Left lung (tissue), 10 donors: Measurements from ENCODE around the gene MCEMP1. TPM values are rescaled to one million over a fixed set of nuclear protein-coding genes. Genes with fewer than 3 reads are reported as not detected.
A peak's percentile ranks its signal among the peaks of the same experiment; 100 is the strongest.

ENCODE experiments used
- ATAC-seq: fragments of 200-7000 bp; cut with Tn5 transposase; one replicate; pipeline ENCODE4 v1.9.1; 2020; ENCODE audit warnings: moderate library complexity
- DNase-seq, 4 donors: peaks; one replicate each; pipeline ENCODE4 v3.0.0-alpha.2; 2013 to 2020
- H3K27ac ChIP-seq, 2 donors: fragments of 200-600 bp; sonication (generic) in 1 of 2; one replicate each; pipeline versions ENCODE4 v1.5.0 to v1.8.0; 2020 to 2021
- H3K27me3 ChIP-seq, 2 donors: fragments of 200-600 bp; sonication (generic) in 1 of 2; one replicate each; pipeline versions ENCODE4 v1.5.0 to v1.8.0; 2020 to 2021
- H3K36me3 ChIP-seq, 2 donors: fragments of 200-600 bp; sonication (generic) in 1 of 2; one replicate each; pipeline versions ENCODE4 v1.5.0 to v1.8.0; 2020 to 2021
- H3K4me1 ChIP-seq, 2 donors: fragments of 200-600 bp; one replicate each; pipeline ENCODE4 v1.8.0; 2021
- H3K4me3 ChIP-seq, 2 donors: fragments of 200-600 bp; sonication (generic) in 1 of 2; one replicate each; pipeline versions ENCODE4 v1.5.0 to v1.8.0; 2020 to 2021; ENCODE audit warnings: mild to moderate bottlenecking in 1 of 2
- H3K9me3 ChIP-seq, 2 donors: fragments of 200-600 bp; sonication (generic) in 1 of 2; one replicate each; pipeline versions ENCODE4 v1.5.0 to v1.8.0; 2020 to 2021
- intact Hi-C, 2 donors: fragments of 100-400 bp; cut with DNase I; formaldehyde crosslinking; loops; one replicate each; pipeline versions ENCODE4 v1.11.2 to v1.14.2; 2022
- polyA plus RNA-seq, 6 donors: library from polyadenylated mRNA; unstranded; fragments of 120-200 nt; gene quantifications; one replicate each; pipeline ENCODE4 v1.2.1, GENCODE V29; 2013; ENCODE audit not compliant: insufficient read length in 6 of 6
- total RNA-seq, 2 donors: library from RNA; stranded (reverse); fragmentation: NEBNext Ultra II Directional; extraction: Animal tissue kit (Norgen Biotek cat#: 25700); gene quantifications; one replicate each; pipeline ENCODE4 v1.2.1, GENCODE V29; 2021
- TF ChIP-seq, protein P1 (sequence below), 2 donors: fragments of 200-600 bp; sonication (generic) in 1 of 2; IDR thresholded peaks; one replicate each; pipeline versions ENCODE4 v1.5.0 to v1.8.0; 2021; ENCODE audit warnings: antibody characterized with exemption in 2 of 2
- donor health status: DM: no; HTN: yes; CAD: no.
- donor health status: DM: no; HTN: no; CAD: no.

MCEMP1 gene
- total and polyA plus RNA-seq, 8 donors = 0.32 to 112 (median 0.62) TPM

DNA sequence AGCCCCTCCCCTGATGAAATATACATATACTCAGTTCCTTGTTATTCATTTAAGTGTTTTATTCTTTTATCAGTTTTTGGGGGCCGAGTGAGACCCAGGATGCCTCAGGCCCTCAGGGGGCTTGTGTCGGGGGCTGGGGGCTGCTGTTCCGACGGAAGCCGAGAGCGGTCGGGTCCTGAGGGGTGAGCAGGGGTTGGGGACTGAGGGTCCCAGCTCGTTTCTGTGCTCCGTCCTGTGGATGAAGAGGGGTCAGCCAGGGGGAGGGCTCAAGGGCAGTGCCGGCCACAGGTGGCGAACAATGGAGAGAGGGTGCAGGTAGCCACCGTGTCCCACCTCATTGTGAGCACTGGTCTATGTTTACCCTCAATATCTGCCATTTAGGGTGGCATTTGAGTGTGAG, 45.3 kb upstream of the MCEMP1 start:
- peaks cover 14 to 41% of the 10 kb centered on the region in 2 donors for H3K4me1 ChIP-seq
- TF ChIP-seq, protein P1, sequence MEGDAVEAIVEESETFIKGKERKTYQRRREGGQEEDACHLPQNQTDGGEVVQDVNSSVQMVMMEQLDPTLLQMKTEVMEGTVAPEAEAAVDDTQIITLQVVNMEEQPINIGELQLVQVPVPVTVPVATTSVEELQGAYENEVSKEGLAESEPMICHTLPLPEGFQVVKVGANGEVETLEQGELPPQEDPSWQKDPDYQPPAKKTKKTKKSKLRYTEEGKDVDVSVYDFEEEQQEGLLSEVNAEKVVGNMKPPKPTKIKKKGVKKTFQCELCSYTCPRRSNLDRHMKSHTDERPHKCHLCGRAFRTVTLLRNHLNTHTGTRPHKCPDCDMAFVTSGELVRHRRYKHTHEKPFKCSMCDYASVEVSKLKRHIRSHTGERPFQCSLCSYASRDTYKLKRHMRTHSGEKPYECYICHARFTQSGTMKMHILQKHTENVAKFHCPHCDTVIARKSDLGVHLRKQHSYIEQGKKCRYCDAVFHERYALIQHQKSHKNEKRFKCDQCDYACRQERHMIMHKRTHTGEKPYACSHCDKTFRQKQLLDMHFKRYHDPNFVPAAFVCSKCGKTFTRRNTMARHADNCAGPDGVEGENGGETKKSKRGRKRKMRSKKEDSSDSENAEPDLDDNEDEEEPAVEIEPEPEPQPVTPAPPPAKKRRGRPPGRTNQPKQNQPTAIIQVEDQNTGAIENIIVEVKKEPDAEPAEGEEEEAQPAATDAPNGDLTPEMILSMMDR (IDR thresholded peaks at IDR 0.05) = no peak
- intact Hi-C loops = no loop called here
- H3K9me3 ChIP-seq = no peaks in the 10 kb centered on the region
- DNase-seq (no peak), ATAC-seq (no peak)
- H3K27me3 ChIP-seq = peaks cover 0 to 13% of the 10 kb centered on the region in 2 donors
- H3K4me3 ChIP-seq = no peak overlapping the region
- H3K36me3 ChIP-seq = peaks cover 0 to 21% of the 10 kb centered on the region in 2 donors
- no peak overlapping the region for H3K27ac ChIP-seq

DNA sequence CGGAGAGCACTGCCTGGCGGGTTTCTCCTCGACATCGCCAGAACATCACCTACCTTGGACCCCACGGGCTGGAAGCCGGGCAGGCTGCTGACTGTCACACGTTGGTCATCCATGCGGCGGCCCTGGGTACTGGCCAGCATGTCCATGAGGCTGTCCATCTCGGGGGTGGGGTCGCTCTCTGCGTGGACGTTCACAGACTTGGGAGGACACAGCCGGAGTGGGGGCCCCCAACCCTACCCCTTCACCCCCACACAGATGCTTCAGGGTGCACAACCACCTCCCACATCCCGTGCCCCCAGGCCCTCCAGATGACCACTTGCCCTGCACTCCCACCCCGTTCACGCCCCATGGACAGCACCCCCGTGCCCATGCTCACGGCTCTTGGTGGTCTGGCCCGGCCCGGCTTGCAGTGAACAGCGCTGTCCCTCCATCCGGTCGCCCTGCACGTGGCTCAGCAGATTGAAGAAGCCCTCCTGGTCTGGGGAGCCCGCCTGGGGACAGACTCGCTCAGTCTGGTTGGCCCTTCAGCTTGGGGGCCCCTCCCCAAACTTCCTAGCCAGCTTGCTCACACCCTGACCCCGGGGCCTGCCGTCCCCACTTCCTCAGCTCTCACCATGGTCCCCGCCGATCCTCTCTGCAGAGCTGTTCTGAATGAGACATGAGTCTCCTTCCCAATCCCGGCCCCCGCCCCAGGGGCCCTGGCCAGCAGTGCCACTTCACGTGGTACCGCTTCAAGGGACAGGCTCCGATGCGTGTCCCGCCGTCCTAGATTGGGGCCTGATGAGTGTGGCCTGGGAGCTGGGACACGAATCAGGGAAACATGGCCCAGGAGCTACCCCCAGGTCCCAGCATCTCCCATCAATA, 44.3 kb upstream of the MCEMP1 start:
- peaks cover 0 to 23% of the 10 kb centered on the region in 2 donors for H3K27me3 ChIP-seq
- TF ChIP-seq, protein P1 (IDR thresholded peaks at IDR 0.05) = no peak
- peak in 1 of 4 donors; percentile 74 for DNase-seq

DNA sequence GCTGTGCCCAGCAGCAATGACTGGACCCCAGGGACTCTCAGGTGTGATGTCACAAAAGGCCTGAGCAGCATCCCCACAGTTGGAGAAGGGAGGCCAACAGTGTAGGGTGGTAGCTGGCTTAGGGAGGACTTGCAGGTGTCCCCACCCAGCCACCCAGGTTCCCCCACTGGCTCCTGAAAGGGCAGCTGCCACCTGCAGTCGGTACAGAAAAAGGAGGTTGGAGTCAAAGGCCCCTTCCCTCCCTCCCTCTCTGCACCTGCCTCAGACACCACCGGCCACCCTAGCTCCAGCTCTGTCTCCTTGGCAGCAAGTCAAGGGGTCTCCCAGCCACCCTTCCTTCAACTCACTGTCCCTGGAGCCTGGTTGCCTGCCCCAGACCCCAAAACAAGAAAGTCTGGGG, 43.2 kb upstream of the MCEMP1 start, which contains the start of gene PCP2:
PCP2 (minus strand) TSS at position 22 of the 400 bp plus-strand sequence. CDS start 262 bp downstream, outside the sequence.
- TF ChIP-seq, protein P1 (IDR thresholded peaks at IDR 0.05) = no peak
- Histone ChIP-seq H3K27ac (no peak within 1 kb of the TSS), H3K4me1 (peaks cover 8 to 42% of the 10 kb centered on the region in 2 donors), H3K36me3 (peaks cover 0 to 13% of the 10 kb centered on the region in 2 donors), H3K27me3 (peaks cover 0 to 29% of the 10 kb centered on the region in 2 donors), H3K4me3 (no peak within 1 kb of the TSS), H3K9me3 (no peaks in the 10 kb centered on the region)
- DNase-seq = no peak
- ATAC-seq = no peak
- intact Hi-C loops = no loop called here

More for the DNA sequence above, 44.3 kb upstream of the MCEMP1 start:
- Histone ChIP-seq H3K9me3 (no peaks in the 10 kb centered on the region), H3K36me3 (peaks cover 0 to 13% of the 10 kb centered on the region in 2 donors), H3K4me3 (no peak overlapping the region), H3K4me1 (peaks cover 14 to 41% of the 10 kb centered on the region in 2 donors), H3K27ac (no peak overlapping the region)
- intact Hi-C loops = no loop called here
- no peak for ATAC-seq

DNA sequence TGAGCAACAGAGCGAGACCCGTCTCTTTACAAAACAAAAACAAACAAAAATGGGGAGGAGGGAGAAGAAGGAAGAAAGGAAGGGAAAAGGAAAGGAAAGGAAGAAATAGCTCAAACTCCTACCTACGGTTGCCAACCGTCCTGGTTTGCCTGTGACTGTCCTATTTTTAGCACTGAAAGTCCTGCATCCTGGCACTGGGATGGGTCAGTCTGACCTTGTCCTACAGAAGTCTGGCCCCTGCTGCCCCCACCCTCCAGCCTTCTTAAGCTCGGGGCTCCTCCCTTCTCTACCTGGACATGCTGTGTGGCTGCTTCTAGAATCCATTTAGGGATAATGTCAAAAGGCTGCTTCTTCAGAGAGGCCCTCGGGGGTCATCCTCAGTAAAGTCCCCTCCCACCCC, 41.2 kb upstream of the MCEMP1 start:
- no peak for ATAC-seq
- H3K36me3 ChIP-seq = peaks cover 0 to 17% of the 10 kb centered on the region in 2 donors
- H3K4me1 ChIP-seq = peaks cover 1 to 40% of the 10 kb centered on the region in 2 donors
- H3K27me3 ChIP-seq = peaks cover 0 to 29% of the 10 kb centered on the region in 2 donors
- DNase-seq = no peak
- no peak overlapping the region for H3K4me3 ChIP-seq
- TF ChIP-seq, protein P1 (IDR thresholded peaks at IDR 0.05) = no peak
- intact Hi-C loops = no loop called here
- H3K27ac ChIP-seq = no peak overlapping the region
- H3K9me3 ChIP-seq = no peaks in the 10 kb centered on the region

DNA sequence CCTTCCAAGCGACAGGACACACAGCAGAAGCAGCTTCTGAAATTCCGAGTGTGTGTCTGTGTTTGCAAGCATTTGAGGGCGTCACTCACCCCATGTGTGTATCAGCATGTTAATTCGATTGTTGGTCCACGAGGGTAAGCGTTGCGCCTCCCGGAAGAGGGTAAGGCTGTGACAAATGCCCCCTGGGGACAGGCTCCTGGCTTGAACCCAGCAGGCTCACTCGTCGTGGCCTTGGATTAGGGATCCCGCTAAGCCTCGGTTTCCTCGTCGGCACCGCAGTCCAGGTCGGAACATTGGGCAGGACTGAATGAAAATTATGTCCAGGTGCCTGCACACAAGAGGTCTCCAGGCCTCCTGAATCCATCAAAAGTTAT, 40.6 kb upstream of the MCEMP1 start:
- DNase-seq (no peak), ATAC-seq (no peak)
- Histone ChIP-seq H3K27me3 (peaks cover 0 to 29% of the 10 kb centered on the region in 2 donors), H3K4me1 (peaks cover 0 to 33% of the 10 kb centered on the region in 2 donors), H3K27ac (peak overlapping the region in 1 of 2 donors; percentile 95), H3K4me3 (peak overlapping the region; percentile 60 to 90), H3K36me3 (peaks cover 0 to 21% of the 10 kb centered on the region in 2 donors), H3K9me3 (no peaks in the 10 kb centered on the region)
- TF ChIP-seq, protein P1 (IDR thresholded peaks at IDR 0.05) = no peak
- intact Hi-C loops = no loop called here
